ENCODE data around the gene CD300LG. TPM values are rescaled to one million over a fixed set of nuclear protein-coding genes. Genes with fewer than 3 reads are reported as not detected.

CD300LG gene
- total RNA-seq, 3 donors from 2014 or later (not counting 1 experiment from before 2014, with no cell fraction given) = not detected

GRCh38 chr17:43871946-43872690, 25.1 kb downstream of the CD300LG start:
- H3K9me3 ChIP-seq (ENCODE audit: control insufficient read depth, insufficient read depth, low read length) = no peaks in the 10 kb centered on the region
- ATAC-seq = no peak
- no peak for TF ChIP-seq CTCF (IDR thresholded peaks at IDR 0.05)
- H3K4me3 ChIP-seq (ENCODE audit: low read length) = no peak overlapping the region
- DNase-seq = no peak
- H3K4me1 ChIP-seq (ENCODE audit: control insufficient read depth, insufficient read depth, low read length) = no peaks in the 10 kb centered on the region
- H3K27ac ChIP-seq (ENCODE audit: low read length) = no peak overlapping the region
- peaks cover 6% of the 10 kb centered on the region for H3K27me3 ChIP-seq (ENCODE audit: control insufficient read depth, insufficient read depth, low read length)
- no peaks in the 10 kb centered on the region for H3K36me3 ChIP-seq (ENCODE audit: control insufficient read depth, insufficient read depth, low read length)
- Mint-ChIP-seq H3K36me3 (no peaks in the 10 kb centered on the region), H3K4me3 (no peak overlapping the region), H3K9me3 (no peaks in the 10 kb centered on the region), H3K4me1 (no peaks in the 10 kb centered on the region), H3K27me3 (ENCODE audit: low read depth in 2 of 2) (peaks cover 19 to 47% of the 10 kb centered on the region in 2 donors), H3K27ac (no peak overlapping the region)
- WGBS (ENCODE audit: insufficient coverage) = 84% methylated on average over 14 of the region's 14 CpGs
- intact Hi-C loops (cut with micrococcal nuclease) = no loop called here

GRCh38 chr17:43873091-43873490, 26.1 kb downstream of the CD300LG start:
- no peak for TF ChIP-seq CTCF (IDR thresholded peaks at IDR 0.05)
- Histone ChIP-seq H3K9me3 (ENCODE audit: control insufficient read depth, insufficient read depth, low read length) (no peaks in the 10 kb centered on the region), H3K4me1 (ENCODE audit: control insufficient read depth, insufficient read depth, low read length) (no peaks in the 10 kb centered on the region), H3K36me3 (ENCODE audit: control insufficient read depth, insufficient read depth, low read length) (no peaks in the 10 kb centered on the region), H3K27me3 (ENCODE audit: control insufficient read depth, insufficient read depth, low read length) (peaks cover 6% of the 10 kb centered on the region), H3K27ac (ENCODE audit: low read length) (no peak overlapping the region), H3K4me3 (ENCODE audit: low read length) (no peak overlapping the region)
- no peaks in the 10 kb centered on the region for H3K4me1 Mint-ChIP-seq
- ATAC-seq = no peak
- intact Hi-C loops (cut with micrococcal nuclease) = no loop called here
- WGBS (ENCODE audit: insufficient coverage) = 68% methylated on average over 4 of the region's 5 CpGs
- no peaks in the 10 kb centered on the region for H3K36me3 Mint-ChIP-seq
- no peak for DNase-seq
- peaks cover 17 to 47% of the 10 kb centered on the region in 2 donors for H3K27me3 Mint-ChIP-seq (ENCODE audit: low read depth in 2 of 2)
- H3K27ac Mint-ChIP-seq = no peak overlapping the region
- H3K4me3 Mint-ChIP-seq = no peak overlapping the region
- no peaks in the 10 kb centered on the region for H3K9me3 Mint-ChIP-seq

- DNase-seq (no peak), ATAC-seq (no peak)
- Mint-ChIP-seq H3K36me3 (no peaks in the 10 kb centered on the region), H3K9me3 (no peaks in the 10 kb centered on the region), H3K4me1 (peaks cover 0 to 2% of the 10 kb centered on the region in 2 donors), H3K4me3 (no peak overlapping the region), H3K27me3 (ENCODE audit: low read depth in 2 of 2) (peaks cover 12 to 40% of the 10 kb centered on the region in 2 donors), H3K27ac (no peak overlapping the region)
- Histone ChIP-seq H3K36me3 (ENCODE audit: control insufficient read depth, insufficient read depth, low read length) (no peaks in the 10 kb centered on the region), H3K9me3 (ENCODE audit: control insufficient read depth, insufficient read depth, low read length) (no peaks in the 10 kb centered on the region), H3K4me3 (ENCODE audit: low read length) (no peak overlapping the region), H3K27me3 (ENCODE audit: control insufficient read depth, insufficient read depth, low read length) (peaks cover 6% of the 10 kb centered on the region), H3K27ac (ENCODE audit: low read length) (no peak overlapping the region), H3K4me1 (ENCODE audit: control insufficient read depth, insufficient read depth, low read length) (peaks cover 4% of the 10 kb centered on the region)
- intact Hi-C loops (cut with micrococcal nuclease) = no loop called here
- TF ChIP-seq CTCF (IDR thresholded peaks at IDR 0.05) = no peak
- WGBS (ENCODE audit: insufficient coverage) = 82% methylated on average over 4 of the region's 6 CpGs
These were observed 26.8 kb downstream of the CD300LG start for GRCh38 chr17:43873815-43874214.

GRCh38 chr17:43874293-43874692, 27.3 kb downstream of the CD300LG start:
- ATAC-seq = no peak
- Mint-ChIP-seq H3K36me3 (no peaks in the 10 kb centered on the region), H3K9me3 (no peaks in the 10 kb centered on the region), H3K4me3 (no peak overlapping the region), H3K4me1 (peaks cover 0 to 5% of the 10 kb centered on the region in 2 donors), H3K27ac (no peak overlapping the region), H3K27me3 (ENCODE audit: low read depth in 2 of 2) (peaks cover 16 to 39% of the 10 kb centered on the region in 2 donors)
- Histone ChIP-seq H3K27ac (ENCODE audit: low read length) (no peak overlapping the region), H3K4me1 (ENCODE audit: control insufficient read depth, insufficient read depth, low read length) (peaks cover 4% of the 10 kb centered on the region), H3K4me3 (ENCODE audit: low read length) (no peak overlapping the region), H3K9me3 (ENCODE audit: control insufficient read depth, insufficient read depth, low read length) (no peaks in the 10 kb centered on the region), H3K36me3 (ENCODE audit: control insufficient read depth, insufficient read depth, low read length) (no peaks in the 10 kb centered on the region), H3K27me3 (ENCODE audit: control insufficient read depth, insufficient read depth, low read length) (peaks cover 6% of the 10 kb centered on the region)
- WGBS (ENCODE audit: insufficient coverage) = 94% methylated on average over 3 of the region's 3 CpGs
- intact Hi-C loops (cut with micrococcal nuclease) = no loop called here
- no peak for TF ChIP-seq CTCF (IDR thresholded peaks at IDR 0.05)
- DNase-seq = no peak

All from natural killer cell (primary cell).